HTR-8/SVneo (cell line): Measurements from ENCODE around the gene SYT1.
A peak's percentile ranks its signal among the peaks of the same experiment; 100 is the strongest.

ENCODE experiments used
- DNase-seq: peaks from one replicate; pipeline ENCODE4 v3.0.0; 2011; ENCODE audit warnings: low spot score, mixed read lengths; ENCODE audit not compliant: insufficient read length
- FAIRE-seq: peaks from 2 replicates; lab custom pipeline; 2011; peaks lifted over from hg19 to GRCh38; lab: Jason Lieb, UNC

SYT1 gene

GRCh38 chr12:78887444-78887843 lies 22.9 kb downstream of the SYT1 start:
- FAIRE-seq = no peak

DNA sequence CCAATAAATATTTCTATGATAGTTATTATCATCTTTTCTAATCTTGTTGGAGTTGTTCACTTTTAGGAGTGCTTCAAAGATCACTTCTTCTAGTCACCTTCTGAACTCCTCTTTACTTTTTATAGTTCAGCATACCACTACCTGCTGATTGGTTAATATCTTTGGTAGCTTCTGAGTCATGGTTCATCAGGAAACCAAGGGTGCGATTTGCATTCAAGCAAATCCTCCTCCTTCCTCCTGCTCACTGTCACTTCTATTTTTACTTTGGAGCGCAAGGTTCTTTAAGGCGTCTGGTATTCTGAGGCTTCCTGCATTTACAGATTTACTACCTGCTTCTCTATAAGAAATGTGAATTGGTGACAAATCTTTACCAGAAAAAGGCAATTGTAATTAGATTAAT lies 24.0 kb downstream of the SYT1 start:
- no peak for DNase-seq

More at GRCh38 chr12:78887444-78887843, 22.9 kb downstream of the SYT1 start:
- no peak for DNase-seq

DNA sequence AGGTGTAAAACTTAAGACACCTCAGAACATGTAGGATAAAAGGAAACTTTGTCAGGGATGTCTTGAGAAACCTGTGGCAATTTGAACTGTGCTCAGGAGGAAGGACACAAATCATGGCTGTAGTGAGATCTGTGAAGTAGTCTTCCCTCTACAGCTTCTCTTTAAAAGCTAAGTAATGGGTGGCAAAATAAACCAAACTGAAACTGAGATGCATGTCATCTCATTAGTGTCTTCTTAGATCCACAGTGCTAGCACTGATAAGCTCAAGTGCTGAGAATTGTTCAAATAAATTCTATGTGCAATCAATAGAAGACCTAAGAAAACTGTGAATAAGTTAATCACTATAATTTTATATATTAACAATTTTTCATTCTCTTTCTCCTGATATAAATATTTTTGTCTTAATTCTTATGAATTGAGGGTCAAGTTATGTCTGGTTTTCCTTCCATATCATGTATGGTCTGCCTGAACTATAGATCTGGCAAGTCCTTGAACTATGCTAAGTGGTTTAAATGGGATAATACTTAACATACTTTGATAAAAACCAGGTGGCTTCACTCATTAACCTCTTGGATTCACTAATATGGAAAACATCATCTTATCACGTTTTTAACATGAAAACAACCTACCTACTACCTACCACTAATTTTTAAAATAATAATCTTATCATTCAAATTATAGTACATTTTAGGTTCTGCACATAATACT lies 27.2 kb downstream of the SYT1 start:
- no peak for DNase-seq
- FAIRE-seq = no peak

More for the DNA sequence above, 24.0 kb downstream of the SYT1 start:
- FAIRE-seq = no peak

GRCh38 chr12:78898416-78898815 lies 33.8 kb downstream of the SYT1 start:
- FAIRE-seq (no peak), DNase-seq (no peak)

GRCh38 chr12:78914859-78915331 lies 50.3 kb downstream of the SYT1 start:
- FAIRE-seq = no peak

DNA sequence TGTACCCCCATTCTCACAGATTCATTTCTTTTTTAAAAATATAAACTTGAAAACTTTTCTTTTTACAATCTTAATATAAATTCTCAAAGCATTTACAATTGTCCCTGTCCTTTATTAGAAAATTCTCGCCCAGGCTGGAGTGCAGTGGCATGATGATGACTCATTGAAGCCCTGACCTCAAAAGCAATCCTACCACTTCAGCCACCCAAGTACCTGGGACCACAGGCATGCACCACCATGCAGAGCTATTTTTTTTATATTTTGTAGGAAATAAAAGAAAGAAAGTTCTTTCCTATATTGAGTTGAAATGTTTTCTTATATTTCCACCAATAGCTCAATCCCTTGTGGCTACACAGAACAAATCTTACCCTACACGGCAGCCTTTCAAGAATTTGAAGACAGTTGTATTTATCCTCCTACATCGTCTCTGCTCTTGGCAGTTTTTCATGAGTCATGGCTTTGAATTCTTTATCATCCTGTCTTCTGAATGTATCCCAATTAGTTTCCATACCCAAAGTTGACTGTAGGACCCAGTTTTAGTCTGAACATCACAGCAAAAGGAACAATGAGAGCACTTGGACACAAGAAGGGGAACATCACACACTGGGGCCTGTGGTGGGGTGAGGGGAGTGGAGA lies 52.4 kb downstream of the SYT1 start:
- DNase-seq = peak; percentile 4
- FAIRE-seq = peak; percentile 9

More at GRCh38 chr12:78914859-78915331, 50.3 kb downstream of the SYT1 start:
- DNase-seq = no peak

GRCh38 chr12:78917513-78917912 lies 52.9 kb downstream of the SYT1 start:
- DNase-seq (no peak), FAIRE-seq (no peak)

- no peak for FAIRE-seq
- DNase-seq = no peak
These were observed 53.7 kb downstream of the SYT1 start for GRCh38 chr12:78918268-78918667.

GRCh38 chr12:78928200-78929074 lies 63.9 kb downstream of the SYT1 start:
- peak; percentile 42 for FAIRE-seq
- peak; percentile 18 for DNase-seq

DNA sequence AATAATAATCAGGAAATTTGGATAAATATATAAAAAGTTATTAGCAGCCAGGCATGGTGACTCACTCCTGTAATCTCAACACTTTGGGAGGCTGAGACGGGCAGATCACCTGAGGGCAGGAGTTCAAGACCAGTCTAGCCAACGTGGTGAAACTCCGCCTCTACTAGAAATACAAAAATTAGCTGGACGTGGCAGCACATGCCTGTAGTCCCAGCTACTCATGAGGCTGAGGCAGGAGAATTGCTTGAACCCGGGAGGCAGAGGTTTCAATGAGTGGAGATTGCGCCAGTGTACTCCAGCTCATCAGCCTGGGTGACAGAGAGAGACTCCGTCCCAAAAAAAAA lies 64.5 kb downstream of the SYT1 start:
- DNase-seq (no peak), FAIRE-seq (no peak)

DNA sequence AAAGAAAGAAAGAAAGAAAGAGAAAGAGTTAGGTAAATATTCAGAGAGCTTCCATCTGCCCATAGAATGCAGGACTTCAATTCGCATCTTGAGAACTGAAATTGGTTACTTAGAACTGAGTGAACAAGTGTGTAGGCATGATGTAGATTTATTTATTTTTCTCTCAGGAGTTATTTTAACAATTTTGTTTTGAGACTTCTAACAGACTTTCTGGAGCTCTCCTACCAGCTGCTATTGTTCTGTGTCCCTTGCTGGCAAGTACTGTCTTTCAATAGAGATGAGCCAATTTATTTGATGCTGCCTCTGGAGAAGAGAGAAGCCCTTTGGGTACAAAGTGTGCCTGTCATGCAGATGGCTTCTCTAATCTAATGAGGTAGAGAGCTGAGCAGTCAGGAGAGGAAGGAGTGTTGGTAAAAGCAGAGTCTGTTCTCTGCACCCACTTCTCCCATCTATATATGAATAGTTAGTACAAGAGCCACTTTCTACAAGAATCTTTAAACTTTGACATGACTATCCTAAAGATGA lies 67.0 kb downstream of the SYT1 start:
- FAIRE-seq = no peak

DNA sequence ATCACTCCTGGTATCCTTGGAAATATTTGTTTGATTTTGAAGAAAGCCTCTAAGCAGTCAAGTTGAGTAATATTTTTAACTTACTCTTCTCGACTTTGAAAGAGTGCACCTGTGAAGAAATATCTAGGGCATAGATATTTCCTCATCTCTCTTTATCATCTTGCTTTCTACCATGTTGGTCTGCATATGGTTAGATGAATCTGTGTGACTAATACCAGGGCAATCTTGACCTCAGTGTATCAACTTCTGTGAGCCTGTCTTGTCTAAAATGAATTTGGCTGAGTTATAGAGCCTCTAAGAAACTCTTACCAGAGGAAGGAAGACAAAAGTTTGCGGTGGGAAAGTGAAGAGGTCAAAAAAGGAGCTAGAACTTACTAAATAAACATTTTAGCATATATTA lies 68.4 kb downstream of the SYT1 start:
- DNase-seq (no peak), FAIRE-seq (no peak)

More for the DNA sequence above, 67.0 kb downstream of the SYT1 start:
- DNase-seq = no peak

DNA sequence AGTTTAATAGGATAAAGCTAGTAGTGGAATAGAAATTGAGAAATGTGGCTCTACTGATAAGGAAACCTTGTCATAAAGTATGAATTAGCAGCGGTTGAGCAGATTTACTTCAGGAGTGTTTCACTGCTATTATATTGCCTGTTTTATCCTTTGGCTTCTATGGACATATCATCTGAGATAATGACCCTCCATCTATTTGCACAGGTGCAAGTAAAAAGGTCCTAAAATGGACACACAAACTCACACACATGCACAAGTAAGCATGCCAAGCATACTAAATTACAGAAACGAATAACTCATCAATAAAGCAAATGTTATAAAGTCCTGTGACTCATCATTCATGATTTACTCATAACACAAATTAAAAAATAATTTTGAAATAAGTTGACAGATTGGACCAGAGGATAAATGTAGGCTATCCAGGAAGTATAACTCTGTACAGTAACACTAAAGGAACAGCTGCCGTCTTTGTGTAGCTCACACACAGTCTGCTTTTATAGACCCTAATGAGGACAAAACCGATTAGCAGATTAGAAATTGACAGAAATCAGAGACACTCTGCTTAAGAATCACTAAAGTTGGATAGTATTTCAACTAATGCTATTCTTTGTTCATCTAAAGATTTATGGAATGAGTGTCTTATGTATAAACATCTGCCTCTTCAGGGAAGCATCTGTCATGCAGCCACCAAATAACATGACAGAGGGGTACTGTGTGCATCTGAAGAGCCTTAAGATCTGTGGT lies 73.9 kb downstream of the SYT1 start:
- DNase-seq (no peak), FAIRE-seq (no peak)

- DNase-seq (no peak), FAIRE-seq (no peak)
These were observed 85.0 kb downstream of the SYT1 start for GRCh38 chr12:78949532-78949931.

DNA sequence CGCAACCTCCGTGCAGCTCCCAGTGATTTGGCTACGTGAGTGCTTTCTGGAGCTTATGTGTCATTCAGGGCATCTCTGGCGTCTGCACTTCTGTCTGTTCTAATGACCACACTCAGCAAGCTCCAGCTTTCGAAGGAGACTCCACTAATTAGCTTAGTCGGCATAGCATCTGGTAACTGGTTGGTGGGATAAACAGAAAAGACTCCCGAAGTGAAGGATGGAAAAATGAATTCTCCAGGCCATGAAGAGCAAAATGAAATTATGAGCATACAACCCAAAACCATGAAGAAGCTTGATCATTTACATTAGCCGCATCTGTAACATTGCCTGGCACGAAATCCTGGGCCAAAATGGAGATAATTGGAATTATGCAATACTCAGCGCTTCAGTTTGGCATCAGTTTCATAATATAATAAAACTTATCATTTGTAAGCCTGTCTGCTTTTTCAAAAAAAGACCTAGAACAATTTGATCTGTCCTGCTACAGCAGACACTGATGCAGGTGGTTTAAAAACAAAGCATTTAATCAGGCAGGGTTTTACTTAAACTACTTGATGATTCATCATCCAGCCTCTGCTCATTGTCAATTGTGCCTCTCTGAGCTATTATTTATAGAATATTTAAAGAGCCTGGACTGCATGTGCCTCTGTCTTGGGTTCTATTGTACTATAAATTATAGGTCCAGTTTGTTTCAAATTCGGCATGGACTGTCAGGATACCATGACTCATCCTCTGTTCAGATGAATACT lies 87.4 kb downstream of the SYT1 start:
- DNase-seq (no peak), FAIRE-seq (no peak)

- no peak for FAIRE-seq
- no peak for DNase-seq
These were observed 88.0 kb downstream of the SYT1 start for GRCh38 chr12:78952552-78952929.

GRCh38 chr12:78958941-78959340 lies 94.4 kb downstream of the SYT1 start:
- DNase-seq (no peak), FAIRE-seq (no peak)

DNA sequence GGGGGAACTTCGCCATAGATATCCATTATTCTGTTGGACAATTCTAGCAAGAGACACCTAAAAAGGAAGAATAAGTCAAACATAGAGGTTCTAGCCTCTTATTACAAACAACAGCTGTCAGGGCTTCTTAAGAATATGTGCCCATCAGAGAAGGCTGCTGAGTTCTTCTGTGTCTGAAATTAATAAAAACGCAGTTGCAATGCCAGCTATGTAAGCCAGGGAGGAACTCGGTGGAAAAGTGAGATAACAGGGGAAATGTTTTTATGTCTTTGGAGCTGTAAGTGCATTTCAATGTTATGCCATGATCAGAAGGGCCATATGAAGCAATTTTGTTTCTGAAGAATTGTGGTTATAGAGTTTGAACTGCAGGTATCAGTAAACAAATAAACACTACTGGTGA lies 95.0 kb downstream of the SYT1 start:
- no peak for DNase-seq
- FAIRE-seq = no peak

GRCh38 chr12:78961171-78961570 lies 96.6 kb downstream of the SYT1 start:
- FAIRE-seq (no peak), DNase-seq (no peak)
